Measurements from ENCODE around the gene DPH1.

DPH1 gene

GRCh38 chr17:2027528-2028233 lies 2.3 kb upstream of the DPH1 start:
- H3K4me3 ChIP-seq (ENCODE audit: low read depth, low read length): no peak overlapping the region

GRCh38 chr17:2028234-2028614 lies 1.7 kb upstream of the DPH1 start:
- no peak overlapping the region for H3K4me3 ChIP-seq (ENCODE audit: low read depth, low read length)

GRCh38 chr17:2028737-2029136 lies 1.2 kb upstream of the DPH1 start:
- no peak overlapping the region for H3K4me3 ChIP-seq (ENCODE audit: low read depth, low read length)

DNA sequence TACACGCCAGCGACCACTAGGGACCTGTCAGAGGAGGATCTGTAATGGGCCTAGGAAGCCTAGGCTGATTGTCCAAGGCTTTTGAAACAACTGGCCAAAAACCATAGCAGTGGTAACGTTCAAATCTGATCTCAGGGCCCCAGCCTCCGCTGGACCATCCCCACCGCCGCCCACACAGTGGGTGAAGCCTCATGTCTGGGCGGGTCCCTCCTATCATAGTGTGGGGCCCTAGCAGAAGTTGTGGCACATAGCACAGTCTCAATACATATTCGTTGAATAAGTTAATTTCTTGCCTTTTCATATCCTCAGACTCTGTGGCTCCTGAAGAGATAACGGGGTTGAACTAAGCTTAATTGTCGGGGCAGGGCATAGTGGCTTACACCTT lies 818 bp downstream of the DPH1 start:
- peak overlapping the region; percentile 90 for H3K4me3 ChIP-seq (ENCODE audit: low read depth, low read length)

DNA sequence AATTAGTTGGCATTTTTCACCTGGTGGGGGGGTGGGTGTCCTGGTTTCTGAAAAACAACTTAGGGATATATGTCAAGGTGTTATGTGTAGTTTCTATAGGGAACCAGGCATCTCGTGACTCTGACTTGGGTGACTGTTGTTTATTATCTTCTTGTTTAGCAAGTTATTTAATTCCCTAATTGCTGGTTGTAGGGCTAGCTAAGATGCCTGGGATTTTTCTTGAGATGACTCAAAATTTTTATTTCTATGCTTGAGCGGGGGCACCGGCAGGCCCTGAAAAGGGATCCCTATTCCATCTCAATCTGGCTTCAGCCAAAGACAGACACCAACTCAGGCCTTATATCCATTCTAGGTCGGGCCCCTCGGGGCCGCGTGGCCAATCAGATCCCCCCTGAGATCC lies 3.2 kb downstream of the DPH1 start:
- H3K4me3 ChIP-seq (ENCODE audit: low read depth, low read length): no peak overlapping the region

DNA sequence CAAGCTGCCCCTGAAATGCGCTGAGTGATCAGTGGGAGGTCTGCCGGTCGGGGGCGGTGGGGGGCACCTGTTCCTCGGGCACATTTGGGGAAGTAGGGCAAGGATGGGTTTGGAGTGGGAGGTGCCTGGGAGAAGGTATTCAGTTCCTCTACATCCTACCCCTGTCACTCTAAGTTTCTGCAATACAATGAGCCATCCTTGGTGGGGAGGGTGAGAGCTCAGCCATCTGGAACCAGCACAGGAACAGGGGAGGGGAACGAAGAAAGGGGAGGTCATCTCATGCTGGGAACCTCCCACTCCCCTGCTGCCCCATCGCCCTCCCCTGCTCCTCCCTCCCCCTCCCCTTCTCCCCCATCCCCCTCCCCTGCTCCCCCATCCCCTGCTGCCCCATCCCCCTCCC lies 4.2 kb downstream of the DPH1 start:
- no peak overlapping the region for H3K4me3 ChIP-seq (ENCODE audit: low read depth, low read length)

DNA sequence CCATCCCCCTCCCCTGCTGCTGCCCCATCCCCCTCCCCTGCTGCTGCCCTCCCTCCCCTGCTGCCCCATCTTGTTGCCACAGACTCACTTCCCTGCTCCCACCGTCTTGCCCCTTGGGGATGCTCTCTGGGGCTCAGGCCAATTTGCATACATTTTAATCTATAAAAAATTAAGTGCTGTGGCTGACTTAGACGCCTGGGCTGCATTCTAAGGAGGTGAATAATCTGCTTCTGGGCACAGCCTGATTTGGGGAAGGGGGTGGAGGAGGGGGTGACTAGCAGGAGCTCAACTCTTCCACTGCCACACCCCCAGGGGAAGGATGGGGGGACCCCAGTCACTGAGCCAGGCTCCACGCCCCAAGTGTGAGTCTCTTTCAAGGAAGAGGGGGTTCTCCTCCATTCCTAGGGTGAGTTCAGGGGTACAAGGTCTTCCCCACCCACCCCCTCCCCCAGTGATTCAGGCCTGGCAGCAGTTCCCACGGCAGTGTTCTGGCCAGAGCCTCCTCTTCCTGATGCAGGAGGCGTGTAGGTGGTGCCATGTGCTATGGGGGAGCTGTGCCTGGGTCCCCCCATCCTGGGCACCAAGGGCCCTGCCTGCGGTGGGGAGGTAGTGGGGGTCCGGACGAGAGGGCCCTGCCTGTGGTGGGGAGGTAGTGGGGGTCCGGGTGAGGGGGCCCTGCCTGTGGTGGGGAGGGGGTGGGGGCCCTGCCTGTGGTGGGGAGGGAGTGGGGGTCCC lies 5.0 kb downstream of the DPH1 start:
- H3K4me3 ChIP-seq (ENCODE audit: low read depth, low read length): no peak overlapping the region

DNA sequence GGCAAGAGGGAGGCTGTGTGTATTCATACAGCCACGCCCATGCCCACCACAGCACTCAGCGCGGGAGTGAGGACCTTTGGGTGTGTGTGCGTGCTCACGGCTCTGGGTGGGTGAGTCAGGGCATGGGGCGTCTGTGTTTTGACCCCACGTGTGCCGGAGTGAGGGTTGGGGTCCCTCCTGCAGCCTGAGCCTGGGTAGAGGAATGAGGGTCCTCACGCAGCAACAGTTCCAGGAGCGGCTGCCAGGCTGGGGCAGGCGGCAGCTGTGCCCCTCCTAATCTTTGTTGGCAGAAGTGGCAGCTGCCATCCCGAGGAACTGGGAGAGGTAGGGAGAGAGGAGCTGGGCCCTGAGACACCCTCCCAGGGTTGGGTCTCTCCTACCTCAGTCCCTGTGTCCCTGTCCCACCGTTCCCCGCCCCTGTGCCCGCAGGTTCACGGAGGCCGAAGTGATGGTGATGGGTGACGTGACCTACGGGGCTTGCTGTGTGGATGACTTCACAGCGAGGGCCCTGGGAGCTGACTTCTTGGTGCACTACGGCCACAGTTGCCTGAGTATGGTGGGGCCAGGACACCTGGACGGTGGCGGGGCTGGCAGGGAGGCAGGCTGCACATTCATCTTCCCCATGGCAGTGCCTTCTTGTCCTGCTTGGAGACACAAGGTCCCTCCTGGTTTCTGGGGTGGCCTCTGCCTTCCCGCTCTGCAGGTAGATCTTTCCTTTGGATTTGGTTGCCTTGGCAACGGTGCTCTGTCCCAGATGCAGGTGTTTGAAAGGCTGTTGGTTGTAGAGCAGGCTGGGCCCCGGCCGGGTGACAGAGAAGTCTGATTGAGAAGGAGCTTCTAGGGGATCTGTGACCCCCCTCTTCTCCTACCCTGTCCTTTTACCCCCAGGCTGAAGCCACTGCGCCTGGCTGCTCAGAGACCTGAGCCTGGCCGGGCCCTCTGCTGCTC lies 5.9 kb downstream of the DPH1 start:
- no peak overlapping the region for H3K4me3 ChIP-seq (ENCODE audit: low read depth, low read length)

GRCh38 chr17:2037155-2037554 lies 7.2 kb downstream of the DPH1 start:
- H3K4me3 ChIP-seq (ENCODE audit: low read depth, low read length): no peak overlapping the region

- H3K4me3 ChIP-seq (ENCODE audit: low read depth, low read length): no peak overlapping the region
Measured at GRCh38 chr17:2040219-2040827, 10.4 kb downstream of the DPH1 start.

- peak overlapping the region; percentile 87 for H3K4me3 ChIP-seq (ENCODE audit: low read depth, low read length)
Measured at GRCh38 chr17:2040942-2041560, 11.1 kb downstream of the DPH1 start.

DNA sequence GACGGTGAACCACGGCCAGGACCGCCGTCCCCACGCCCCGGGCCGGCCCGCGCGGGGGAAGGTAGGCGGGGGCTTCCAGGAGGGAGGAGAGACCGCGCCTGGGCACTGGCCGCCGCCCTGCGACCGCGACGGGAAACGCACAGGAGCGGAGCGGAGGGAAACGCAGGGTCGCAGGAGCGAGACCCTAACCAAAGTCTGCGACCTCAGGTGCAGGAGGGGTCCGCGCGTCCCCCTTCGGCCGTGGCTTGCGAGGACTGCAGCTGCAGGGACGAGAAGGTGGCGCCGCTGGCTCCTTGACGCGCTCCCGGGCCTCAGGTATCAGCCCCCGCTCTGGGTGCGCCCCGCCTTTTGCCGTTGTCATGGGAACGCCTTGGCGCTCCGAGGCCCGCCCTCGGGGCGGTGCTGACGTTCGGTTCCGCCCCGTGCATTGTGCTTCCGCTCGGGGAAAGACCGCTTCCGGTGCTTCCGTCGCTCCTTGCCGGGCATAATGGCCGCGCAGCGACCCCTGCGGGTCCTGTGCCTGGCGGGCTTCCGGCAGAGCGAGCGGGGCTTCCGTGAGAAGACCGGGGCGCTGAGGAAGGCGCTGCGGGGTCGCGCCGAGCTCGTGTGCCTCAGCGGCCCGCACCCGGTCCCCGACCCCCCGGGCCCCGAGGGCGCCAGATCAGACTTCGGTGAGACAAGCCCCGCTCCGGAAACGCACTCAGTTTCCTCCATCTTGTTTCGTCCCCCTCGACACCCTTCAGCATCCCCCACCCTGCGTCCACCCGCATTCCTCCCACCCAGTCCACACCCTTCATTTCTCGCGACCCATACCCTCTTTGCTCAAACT lies 11.8 kb downstream of the DPH1 start, which contains the start of gene OVCA2:
TSS of gene OVCA2 (plus strand) at position 462 of the 829 bp plus-strand sequence. CDS start at position 488, 26 bp downstream.
- H3K4me3 ChIP-seq (ENCODE audit: low read depth, low read length): peak within 1 kb of the TSS; percentile 87

- peak overlapping the region; percentile 87 for H3K4me3 ChIP-seq (ENCODE audit: low read depth, low read length)
Measured at GRCh38 chr17:2042390-2042847, 12.5 kb downstream of the DPH1 start.

DNA sequence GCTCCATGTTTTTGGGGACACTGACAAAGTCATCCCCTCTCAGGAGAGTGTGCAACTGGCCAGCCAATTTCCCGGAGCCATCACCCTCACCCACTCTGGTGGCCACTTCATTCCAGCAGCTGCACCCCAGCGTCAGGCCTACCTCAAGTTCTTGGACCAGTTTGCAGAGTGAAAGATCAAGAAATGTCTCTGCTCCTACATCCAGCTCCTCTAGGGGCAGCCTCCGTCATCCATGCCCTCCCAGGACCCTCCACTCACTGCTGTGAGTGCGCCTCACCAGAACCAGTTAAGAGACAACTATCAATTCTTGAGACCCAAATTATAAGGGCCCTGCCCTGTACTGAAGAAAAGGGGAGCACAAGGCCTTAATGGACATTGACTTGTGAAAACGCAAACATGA lies 13.0 kb downstream of the DPH1 start:
- H3K4me3 ChIP-seq (ENCODE audit: low read depth, low read length): no peak overlapping the region

DNA sequence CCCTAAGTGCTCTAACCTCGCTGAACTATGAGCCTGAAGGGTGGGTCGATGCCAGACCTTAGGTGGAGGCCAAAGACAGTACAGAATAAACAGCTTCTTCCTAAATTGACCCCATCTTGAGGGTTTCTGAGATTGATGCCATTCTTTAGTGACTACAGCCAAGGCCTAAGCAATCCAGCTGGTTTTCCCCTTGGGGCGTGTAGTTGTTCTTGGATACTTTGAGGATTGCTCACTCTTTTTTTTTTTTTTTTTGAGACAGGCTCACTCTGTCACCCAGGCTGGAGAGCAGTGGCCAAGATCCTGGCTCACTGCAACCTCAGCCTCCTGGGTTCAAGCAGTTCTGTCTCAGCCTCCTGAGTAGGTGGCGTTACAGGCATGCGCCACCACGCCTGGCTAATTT lies 13.8 kb downstream of the DPH1 start:
- no peak overlapping the region for H3K4me3 ChIP-seq (ENCODE audit: low read depth, low read length)

- H3K4me3 ChIP-seq (ENCODE audit: low read depth, low read length): no peak overlapping the region
Measured at GRCh38 chr17:2044263-2044894, 14.4 kb downstream of the DPH1 start.

DNA sequence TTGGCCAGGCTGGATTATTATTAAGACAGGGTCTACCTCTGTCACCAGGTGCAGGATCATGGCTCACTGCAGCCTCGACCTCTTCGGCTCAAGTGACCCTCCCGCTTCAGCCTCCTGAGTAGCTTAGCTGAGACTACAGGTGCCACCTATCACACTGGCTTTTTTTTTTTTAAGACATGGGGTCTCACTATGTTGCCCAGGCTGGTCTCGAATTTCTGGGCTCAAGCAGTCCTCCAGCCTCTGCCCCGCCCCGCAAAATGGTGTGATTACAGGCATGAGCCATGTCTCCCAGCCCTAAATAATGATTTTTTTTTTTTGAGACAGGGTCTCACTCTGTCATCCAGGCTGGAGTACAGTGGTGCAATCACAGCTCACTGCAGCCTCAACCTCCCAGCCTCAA lies 17.6 kb downstream of the DPH1 start:
- H3K4me3 ChIP-seq (ENCODE audit: low read depth, low read length): no peak overlapping the region

GRCh38 chr17:2048805-2049204 lies 18.9 kb downstream of the DPH1 start:
- H3K4me3 ChIP-seq (ENCODE audit: low read depth, low read length): no peak overlapping the region
